GF-D8 (cell line): ENCODE data around the gene TMEM156.

Source experiments
- DNase-seq: peaks from one replicate; lab custom pipeline; 2025; lab: John Stamatoyannopoulos, UW

The TMEM156 gene

DNA sequence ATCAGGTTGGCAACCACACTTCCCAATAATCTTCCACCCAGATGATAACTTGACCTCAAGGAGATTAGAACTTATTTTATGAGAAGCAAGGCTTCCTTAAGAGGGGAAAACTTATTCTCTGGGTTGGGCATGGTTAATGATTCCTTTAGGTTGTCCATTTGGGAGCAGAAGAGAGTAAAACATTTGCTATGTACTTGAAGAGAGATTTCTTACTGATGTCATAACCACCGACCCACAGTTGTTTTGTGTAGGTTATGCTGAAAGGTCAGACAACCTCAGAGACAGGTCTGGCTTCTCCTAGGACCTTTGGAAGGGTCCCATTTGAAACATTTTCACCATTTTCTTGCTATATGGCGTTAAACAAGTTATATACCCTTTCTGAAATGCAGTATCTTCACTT is 108.5 kb downstream of the TMEM156 start:
- no peak for DNase-seq

DNA sequence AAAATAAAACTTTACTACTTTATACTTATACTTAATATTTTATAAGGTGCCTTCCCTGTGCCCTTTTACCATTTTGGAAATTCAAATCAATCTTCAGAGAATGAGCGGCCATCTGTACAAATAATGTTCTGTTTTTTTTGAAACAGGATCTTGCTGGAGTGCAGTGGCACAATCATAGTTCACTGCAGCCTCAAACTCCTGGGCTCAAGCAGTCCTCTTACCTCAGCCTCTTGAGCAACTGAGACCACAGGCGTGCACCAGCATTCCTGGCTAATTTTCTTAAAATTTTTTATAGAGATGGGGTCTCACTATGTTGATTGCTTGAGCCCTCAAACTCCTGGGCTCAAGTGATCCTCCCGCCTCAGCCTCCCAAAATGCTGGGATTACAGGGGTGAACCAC is 111.1 kb downstream of the TMEM156 start:
- no peak for DNase-seq

DNA sequence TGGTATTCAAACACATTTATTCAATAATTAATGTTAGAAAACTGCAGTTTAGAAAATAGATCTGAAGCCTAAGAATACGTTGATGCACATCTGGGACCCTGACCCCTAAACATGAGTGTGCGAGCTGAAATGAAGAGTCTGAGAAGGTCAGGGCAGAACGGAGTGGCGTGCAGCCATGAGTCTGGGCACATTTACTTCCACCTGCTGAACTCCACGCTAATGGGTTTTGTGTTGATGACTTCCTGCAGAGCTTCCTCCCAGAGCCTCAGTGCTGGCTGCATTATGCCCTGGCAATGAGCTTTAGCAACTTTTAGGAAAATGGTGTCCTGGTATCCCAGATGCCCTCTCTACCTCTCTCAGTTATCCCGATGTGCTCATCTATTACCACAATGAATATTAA is 111.5 kb downstream of the TMEM156 start:
- no peak for DNase-seq

GRCh38 chr4:38920186-38920585 is 112.0 kb downstream of the TMEM156 start:
- DNase-seq, result no peak

- DNase-seq, result no peak
These were observed 112.7 kb downstream of the TMEM156 start for GRCh38 chr4:38919494-38919893.

DNA sequence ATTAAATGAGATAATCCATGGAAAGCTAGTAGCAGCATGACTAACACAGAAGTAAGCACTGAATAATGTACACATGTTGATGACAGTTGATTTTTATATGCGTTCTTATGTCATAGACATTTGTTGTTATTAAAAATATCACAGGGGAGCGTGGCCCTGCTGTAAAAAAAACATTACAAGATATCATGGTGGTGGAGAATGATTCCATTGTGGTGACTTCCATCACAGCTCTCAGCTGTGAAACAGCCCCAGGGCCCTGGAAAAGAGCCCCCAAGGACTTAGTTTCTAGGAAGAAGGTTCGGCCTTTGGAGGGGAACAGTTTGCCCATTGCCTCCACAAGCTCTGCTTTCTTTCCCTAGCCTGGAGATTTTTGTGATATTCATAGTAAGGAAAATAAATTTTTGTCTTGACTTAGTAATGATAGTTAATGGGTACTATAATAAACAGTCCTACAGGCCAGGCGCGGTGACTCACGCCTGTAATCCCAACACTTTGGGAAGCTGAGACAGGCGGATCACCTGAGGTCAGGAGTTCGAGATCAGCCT is 114.7 kb downstream of the TMEM156 start:
- no peak for DNase-seq
